CD14-positive monocyte (primary cell): ENCODE measurements around the gene GALNT18. TPM values are rescaled to one million over a fixed set of nuclear protein-coding genes. Genes with fewer than 3 reads are reported as not detected.
A peak's percentile ranks its signal among the peaks of the same experiment; 100 is the strongest.

Experiments
- DNase-seq, 3 donors: peaks; one replicate each; pipeline ENCODE4 v3.0.0-alpha.2; 2011 to 2022
- H2AFZ ChIP-seq: 2 replicates; pipeline ENCODE4 v1.6.0; 2012; ENCODE audit warnings: mild to moderate bottlenecking, low read depth, low read length, inconsistent platforms; ENCODE audit not compliant: insufficient read depth, poor library complexity, severe bottlenecking
- H3K27ac ChIP-seq, 2 donors: 1 replicate in 1 of 2; 2 replicates in 1 of 2; pipeline ENCODE4 v1.5.1; 2012 to 2013; ENCODE audit warnings: low read length in 2 of 2, control low read depth in 1 of 2, inconsistent platforms in 1 of 2, low read depth in 1 of 2, mild to moderate bottlenecking in 1 of 2
- H3K27me3 ChIP-seq, 2 donors: one replicate each; pipeline versions ENCODE4 v1.6.0 to v1.6.1; 2011 to 2013; ENCODE audit warnings: low read length in 2 of 2; ENCODE audit not compliant: control insufficient read depth in 2 of 2, insufficient read depth in 2 of 2
- H3K36me3 ChIP-seq, 2 donors: replicated peaks in 1 of 2; 1 replicate in 1 of 2; 2 replicates in 1 of 2; pipeline versions ENCODE4 v1.5.1 to v1.6.1; 2012 to 2013; ENCODE audit warnings: low read length in 2 of 2, control low read depth in 1 of 2, inconsistent platforms in 1 of 2, mild to moderate bottlenecking in 1 of 2; ENCODE audit not compliant: insufficient read depth in 2 of 2, control insufficient read depth in 1 of 2
- H3K4me1 ChIP-seq, 2 donors: 1 replicate in 1 of 2; 2 replicates in 1 of 2; pipeline versions ENCODE4 v1.5.1 to v1.6.1; 2012 to 2013; ENCODE audit warnings: low read length in 2 of 2, control low read depth in 1 of 2, inconsistent platforms in 1 of 2, mild to moderate bottlenecking in 1 of 2, moderate library complexity in 1 of 2; ENCODE audit not compliant: insufficient read depth in 2 of 2, control insufficient read depth in 1 of 2
- H3K4me2 ChIP-seq: replicated peaks from 2 replicates; pipeline ENCODE3; 2012; ENCODE audit warnings: low read length, moderate library complexity, mild to moderate bottlenecking; ENCODE audit not compliant: poor library complexity, severe bottlenecking; ENCODE audit errors: extremely low read depth
- H3K4me3 ChIP-seq, 3 experiments: fragments of 200-600 bp in 1 of 3; sonication (generic) in 1 of 3; replicated peaks in 1 of 3; 1 replicate in 2 of 3; 2 replicates in 1 of 3; pipeline ENCODE4 v1.5.1; 2011 to 2013; ENCODE audit warnings: low read length in 3 of 3, mild to moderate bottlenecking in 3 of 3, control low read depth in 2 of 3, low read depth in 2 of 3, inconsistent platforms in 1 of 3, moderate library complexity in 1 of 3
- H3K79me2 ChIP-seq: 2 replicates; pipeline ENCODE4 v1.6.0; 2012; ENCODE audit warnings: mild to moderate bottlenecking, control low read depth, inconsistent platforms, low read length, moderate library complexity; ENCODE audit not compliant: insufficient read depth
- H3K9ac ChIP-seq: 2 replicates; pipeline ENCODE4 v1.6.0; 2017; ENCODE audit warnings: low read length, mild to moderate bottlenecking; ENCODE audit not compliant: insufficient read depth, poor library complexity, severe bottlenecking
- H3K9me3 ChIP-seq, 2 donors: replicated peaks in 1 of 2; 1 replicate in 1 of 2; 2 replicates in 1 of 2; pipeline versions ENCODE4 v1.5.1 to v1.6.1; 2012 to 2013; ENCODE audit warnings: low read length in 2 of 2, control low read depth in 1 of 2; ENCODE audit not compliant: control insufficient read depth in 1 of 2, insufficient read depth in 1 of 2
- H4K20me1 ChIP-seq: 2 replicates; pipeline ENCODE4 v1.6.0; 2012; ENCODE audit warnings: mild to moderate bottlenecking, low read length, control low read depth, moderate library complexity; ENCODE audit not compliant: insufficient read depth
- H3K27ac Mint-ChIP-seq, 7 donors: one replicate each; pipeline ENCODE4 v1.8.0; 2020; ENCODE audit warnings: mild to moderate bottlenecking in 7 of 7, mixed read lengths in 7 of 7, moderate library complexity in 6 of 7, inconsistent platforms in 2 of 7
- H3K27me3 Mint-ChIP-seq, 3 donors: one replicate each; pipeline ENCODE4 v1.8.0; 2021 to 2022; ENCODE audit warnings: low read depth in 3 of 3, mild to moderate bottlenecking in 3 of 3, mixed read lengths in 3 of 3, moderate library complexity in 3 of 3, inconsistent platforms in 1 of 3
- H3K36me3 Mint-ChIP-seq, 2 donors: one replicate each; pipeline ENCODE4 v1.8.0; 2020; ENCODE audit warnings: mixed read lengths in 2 of 2, inconsistent platforms in 1 of 2, mild to moderate bottlenecking in 1 of 2
- H3K4me1 Mint-ChIP-seq: one replicate; pipeline ENCODE4 v1.8.0; 2020; ENCODE audit warnings: mild to moderate bottlenecking, mixed read lengths
- H3K4me3 Mint-ChIP-seq, 2 donors: one replicate each; pipeline ENCODE4 v1.8.0; 2020; ENCODE audit warnings: mild to moderate bottlenecking in 2 of 2, mixed read lengths in 2 of 2, moderate library complexity in 1 of 2
- H3K9me3 Mint-ChIP-seq, 7 donors: one replicate each; pipeline ENCODE4 v1.8.0; 2020 to 2022; ENCODE audit warnings: mixed read lengths in 7 of 7, mild to moderate bottlenecking in 6 of 7, moderate library complexity in 6 of 7, inconsistent platforms in 2 of 7
- WGBS: methylation state at CpG from one replicate; pipeline ENCODE4 v1.1.5; 2013; ENCODE audit warnings: missing lambda C conversion rate; ENCODE audit not compliant: insufficient coverage; 5-methylcytosine and 5-hydroxymethylcytosine counted together
- intact Hi-C, 2 donors: fragments of 100-400 bp; cut with micrococcal nuclease; formaldehyde crosslinking; loops; one replicate each; pipeline versions ENCODE4 v1.15.0 to v1.15.1; 2023
- polyA plus RNA-seq, 3 donors: library from polyadenylated mRNA; depleted of rRNA in 1 of 3; unstranded in 2 of 3; stranded (reverse) in 1 of 3; fragments of 300-500 nt in 2 of 3; fragments of >200 nt in 1 of 3; fragmentation: Illumina TruSeq in 2 of 3; gene quantifications; 1 replicate in 2 of 3; 2 replicates in 1 of 3; pipeline ENCODE4 v1.2.3, GENCODE V29; 2012 to 2021
- TF ChIP-seq, protein P1 (sequence below): fragments of 200-600 bp; IDR thresholded peaks from one replicate; pipeline ENCODE4 v1.8.0; 2022; ENCODE audit warnings: antibody characterized with exemption, mild to moderate bottlenecking

GALNT18 gene
- polyA plus RNA-seq, 3 donors = not detected

DNA sequence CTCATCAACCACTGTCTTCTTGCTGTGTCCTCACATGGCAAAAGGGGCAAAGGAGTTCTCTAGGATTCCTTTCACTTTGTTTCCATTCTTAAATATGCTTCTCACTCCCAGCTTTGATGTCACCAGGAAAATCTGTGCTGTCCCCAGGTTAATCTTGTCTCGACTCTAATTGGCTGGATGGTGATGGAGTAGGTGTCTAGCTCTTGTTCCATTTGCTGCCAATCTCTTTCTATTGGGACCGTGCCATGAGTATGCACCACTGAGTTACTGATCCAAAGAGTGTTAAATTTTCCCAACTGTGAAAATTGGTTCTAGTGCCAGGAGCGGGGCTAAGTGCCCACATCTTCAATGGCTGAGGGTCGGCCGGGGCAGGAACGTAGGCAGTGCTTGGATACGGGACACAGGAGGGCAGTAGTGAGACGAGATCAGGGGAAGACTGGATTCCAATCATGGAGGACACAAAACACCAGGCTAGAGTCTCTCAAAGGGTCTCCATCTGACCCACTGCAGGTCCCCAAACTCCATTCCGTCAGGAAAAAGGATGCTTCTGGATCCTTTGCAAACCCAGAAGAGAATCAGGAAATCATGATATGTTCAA lies 221.1 kb downstream of the GALNT18 start:
- Mint-ChIP-seq H3K27me3 (peaks cover 15 to 45% (median 37%) of the 10 kb centered on the region in 3 donors), H3K4me1 (no peaks in the 10 kb centered on the region), H3K4me3 (peak overlapping the region in 1 of 2 donors; percentile 44), H3K36me3 (no peaks in the 10 kb centered on the region), H3K9me3 (no peaks in the 10 kb centered on the region), H3K27ac (no peak overlapping the region)
- no peaks in the 10 kb centered on the region for H3K36me3 ChIP-seq
- H3K9me3 ChIP-seq = no peaks in the 10 kb centered on the region
- H2AFZ ChIP-seq = no peak overlapping the region
- DNase-seq = no peak
- no peak overlapping the region for H3K4me2 ChIP-seq
- H3K27me3 ChIP-seq = peaks cover 7 to 29% of the 10 kb centered on the region in 2 donors
- H4K20me1 ChIP-seq = no peaks in the 10 kb centered on the region
- no peaks in the 10 kb centered on the region for H3K4me1 ChIP-seq
- TF ChIP-seq, protein P1, sequence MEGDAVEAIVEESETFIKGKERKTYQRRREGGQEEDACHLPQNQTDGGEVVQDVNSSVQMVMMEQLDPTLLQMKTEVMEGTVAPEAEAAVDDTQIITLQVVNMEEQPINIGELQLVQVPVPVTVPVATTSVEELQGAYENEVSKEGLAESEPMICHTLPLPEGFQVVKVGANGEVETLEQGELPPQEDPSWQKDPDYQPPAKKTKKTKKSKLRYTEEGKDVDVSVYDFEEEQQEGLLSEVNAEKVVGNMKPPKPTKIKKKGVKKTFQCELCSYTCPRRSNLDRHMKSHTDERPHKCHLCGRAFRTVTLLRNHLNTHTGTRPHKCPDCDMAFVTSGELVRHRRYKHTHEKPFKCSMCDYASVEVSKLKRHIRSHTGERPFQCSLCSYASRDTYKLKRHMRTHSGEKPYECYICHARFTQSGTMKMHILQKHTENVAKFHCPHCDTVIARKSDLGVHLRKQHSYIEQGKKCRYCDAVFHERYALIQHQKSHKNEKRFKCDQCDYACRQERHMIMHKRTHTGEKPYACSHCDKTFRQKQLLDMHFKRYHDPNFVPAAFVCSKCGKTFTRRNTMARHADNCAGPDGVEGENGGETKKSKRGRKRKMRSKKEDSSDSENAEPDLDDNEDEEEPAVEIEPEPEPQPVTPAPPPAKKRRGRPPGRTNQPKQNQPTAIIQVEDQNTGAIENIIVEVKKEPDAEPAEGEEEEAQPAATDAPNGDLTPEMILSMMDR = no peak
- H3K79me2 ChIP-seq = no peaks in the 10 kb centered on the region
- no peak overlapping the region for H3K4me3 ChIP-seq
- intact Hi-C loops = no loop called here
- H3K9ac ChIP-seq = no peak overlapping the region
- no peak overlapping the region for H3K27ac ChIP-seq
- 74% methylated on average over 8 of the region's 9 CpGs for WGBS

DNA sequence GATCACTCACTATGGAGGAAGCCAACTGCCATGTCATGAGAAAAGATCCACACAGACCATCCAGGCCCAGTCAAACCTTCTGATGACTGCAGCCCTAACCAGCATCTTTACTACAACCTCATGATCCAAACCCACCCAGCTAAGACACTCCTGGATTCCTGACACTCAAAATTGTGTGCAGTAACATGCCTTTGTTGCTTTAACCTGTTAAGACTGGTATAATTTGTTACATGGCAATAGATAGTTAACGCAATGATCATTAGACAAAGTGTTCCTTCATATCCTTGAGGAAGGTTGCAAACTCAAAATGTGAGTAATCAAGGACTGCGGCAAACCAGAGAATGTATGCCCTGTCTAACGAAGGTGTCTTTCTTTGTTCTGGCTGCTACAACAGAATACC lies 221.7 kb downstream of the GALNT18 start:
- no peaks in the 10 kb centered on the region for H3K79me2 ChIP-seq
- H3K27ac Mint-ChIP-seq = no peak overlapping the region
- H4K20me1 ChIP-seq = no peaks in the 10 kb centered on the region
- H3K9me3 ChIP-seq = no peaks in the 10 kb centered on the region
- no peak overlapping the region for H3K4me3 ChIP-seq
- TF ChIP-seq, protein P1 = no peak
- H3K27me3 Mint-ChIP-seq = peaks cover 17 to 41% (median 37%) of the 10 kb centered on the region in 3 donors
- H3K27ac ChIP-seq = no peak overlapping the region
- H3K9me3 Mint-ChIP-seq = no peaks in the 10 kb centered on the region
- 100% methylated on average over 2 of the region's 3 CpGs for WGBS
- H3K4me1 Mint-ChIP-seq = no peaks in the 10 kb centered on the region
- H2AFZ ChIP-seq = no peak overlapping the region
- DNase-seq = no peak
- no peak overlapping the region for H3K4me2 ChIP-seq
- H3K36me3 ChIP-seq = no peaks in the 10 kb centered on the region
- H3K9ac ChIP-seq = no peak overlapping the region
- intact Hi-C loops = no loop called here
- H3K4me3 Mint-ChIP-seq = no peak overlapping the region
- H3K36me3 Mint-ChIP-seq = no peaks in the 10 kb centered on the region
- peaks cover 5 to 23% of the 10 kb centered on the region in 2 donors for H3K27me3 ChIP-seq
- no peaks in the 10 kb centered on the region for H3K4me1 ChIP-seq
